GM10266 (cell line): Measurements from ENCODE around the gene SNED1.
"Not testable (repeated sequence)": the region's sequence is repeated elsewhere in the genome, so short reads cannot be mapped to it uniquely, and the experiment has no call there.

ENCODE experiments used
- DNase-seq: peaks from one replicate; pipeline ENCODE4 v3.0.0; 2012; ENCODE audit errors: extremely low spot score
- TF ChIP-seq, protein P1 (sequence below): IDR thresholded peaks from 2 replicates; pipeline ENCODE4 v1.5.1; 2012; ENCODE audit warnings: mild to moderate bottlenecking, low read depth; ENCODE audit not compliant: control insufficient read depth, insufficient read depth; ENCODE audit errors: missing control alignments

Gene SNED1

GRCh38 chr2:241095594-241096290 lies 97.3 kb downstream of the SNED1 start:
- DNase-seq, result no peak
- TF ChIP-seq, protein P1, sequence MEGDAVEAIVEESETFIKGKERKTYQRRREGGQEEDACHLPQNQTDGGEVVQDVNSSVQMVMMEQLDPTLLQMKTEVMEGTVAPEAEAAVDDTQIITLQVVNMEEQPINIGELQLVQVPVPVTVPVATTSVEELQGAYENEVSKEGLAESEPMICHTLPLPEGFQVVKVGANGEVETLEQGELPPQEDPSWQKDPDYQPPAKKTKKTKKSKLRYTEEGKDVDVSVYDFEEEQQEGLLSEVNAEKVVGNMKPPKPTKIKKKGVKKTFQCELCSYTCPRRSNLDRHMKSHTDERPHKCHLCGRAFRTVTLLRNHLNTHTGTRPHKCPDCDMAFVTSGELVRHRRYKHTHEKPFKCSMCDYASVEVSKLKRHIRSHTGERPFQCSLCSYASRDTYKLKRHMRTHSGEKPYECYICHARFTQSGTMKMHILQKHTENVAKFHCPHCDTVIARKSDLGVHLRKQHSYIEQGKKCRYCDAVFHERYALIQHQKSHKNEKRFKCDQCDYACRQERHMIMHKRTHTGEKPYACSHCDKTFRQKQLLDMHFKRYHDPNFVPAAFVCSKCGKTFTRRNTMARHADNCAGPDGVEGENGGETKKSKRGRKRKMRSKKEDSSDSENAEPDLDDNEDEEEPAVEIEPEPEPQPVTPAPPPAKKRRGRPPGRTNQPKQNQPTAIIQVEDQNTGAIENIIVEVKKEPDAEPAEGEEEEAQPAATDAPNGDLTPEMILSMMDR, result no peak

DNA sequence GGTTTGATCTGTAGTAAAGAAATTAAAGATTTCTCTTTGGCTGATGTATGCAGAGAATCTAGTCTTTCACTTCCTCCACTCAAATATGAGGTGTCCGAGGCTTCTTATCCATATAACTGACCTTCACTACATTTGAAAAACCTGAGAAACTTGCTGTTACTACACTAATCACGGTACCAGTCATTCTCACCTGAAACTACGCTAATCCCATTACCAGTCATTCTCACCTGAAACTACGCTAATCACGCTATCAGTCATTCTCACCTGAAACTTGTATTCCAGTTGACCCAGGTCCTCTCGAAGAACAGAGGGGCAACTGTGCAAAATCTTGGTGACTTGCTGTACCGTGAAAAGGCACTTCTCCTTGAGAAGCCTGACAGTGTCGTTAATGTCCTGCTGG lies 98.6 kb downstream of the SNED1 start:
- TF ChIP-seq, protein P1, result no peak
- no peak for DNase-seq

DNA sequence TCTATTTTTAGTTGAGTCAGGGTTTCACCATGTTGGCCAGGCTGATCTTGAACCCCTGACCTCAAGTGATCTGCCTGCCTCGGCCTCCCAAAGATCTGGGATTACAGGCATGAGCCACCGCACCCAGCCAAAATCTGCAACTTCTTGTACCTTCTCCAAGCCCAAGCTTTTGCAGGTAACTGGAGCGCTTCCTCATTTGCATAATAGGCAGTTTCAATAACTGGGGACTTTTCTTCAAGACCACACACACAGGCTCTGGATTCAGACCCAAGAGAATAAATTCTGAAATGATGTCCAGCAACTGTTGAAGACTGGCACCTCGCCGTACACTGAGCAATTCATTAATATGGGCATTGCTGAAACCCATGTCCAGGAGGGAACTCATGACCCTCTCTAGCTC lies 100.8 kb downstream of the SNED1 start:
- DNase-seq, result no peak
- TF ChIP-seq, protein P1, result no peak

DNA sequence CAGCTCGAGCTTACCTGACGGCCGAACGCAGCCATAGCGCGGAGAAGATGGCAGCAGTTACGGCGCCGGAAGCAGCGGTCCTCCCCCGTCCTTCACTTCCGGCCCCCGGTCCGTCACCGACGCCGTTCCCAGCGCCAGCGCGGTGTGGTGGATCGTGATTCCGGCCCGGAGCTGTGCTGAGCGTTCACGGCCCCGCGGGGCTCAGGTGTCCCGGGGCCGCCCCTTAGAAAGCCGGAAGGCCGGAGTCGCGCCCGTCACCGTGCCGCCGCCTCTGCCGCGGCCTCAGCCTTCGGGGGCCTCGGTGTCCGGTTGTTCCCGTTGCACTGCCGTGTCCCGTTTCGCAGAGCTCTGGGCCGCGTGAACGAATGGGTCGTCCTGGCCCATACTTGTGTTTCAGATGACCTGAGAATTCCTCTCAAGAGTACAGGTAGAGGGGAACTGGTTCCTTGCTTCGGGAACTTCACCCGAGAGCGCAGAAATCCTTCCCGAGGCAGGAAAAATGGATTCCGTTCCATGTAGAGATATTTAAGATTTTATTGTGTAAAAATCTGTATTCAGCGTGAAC lies 103.9 kb downstream of the SNED1 start, which contains the start of gene MTERF4:
Gene MTERF4, minus strand, starts transcription at position 49 of the 565 bp plus-strand sequence. Its CDS starts 14 bp downstream, at position 35.
- peak; percentile 86 for DNase-seq
- TF ChIP-seq, protein P1, result no peak

GRCh38 chr2:241103176-241103595 lies 104.8 kb downstream of the SNED1 start:
- no peak for DNase-seq
- TF ChIP-seq, protein P1, result no peak

DNA sequence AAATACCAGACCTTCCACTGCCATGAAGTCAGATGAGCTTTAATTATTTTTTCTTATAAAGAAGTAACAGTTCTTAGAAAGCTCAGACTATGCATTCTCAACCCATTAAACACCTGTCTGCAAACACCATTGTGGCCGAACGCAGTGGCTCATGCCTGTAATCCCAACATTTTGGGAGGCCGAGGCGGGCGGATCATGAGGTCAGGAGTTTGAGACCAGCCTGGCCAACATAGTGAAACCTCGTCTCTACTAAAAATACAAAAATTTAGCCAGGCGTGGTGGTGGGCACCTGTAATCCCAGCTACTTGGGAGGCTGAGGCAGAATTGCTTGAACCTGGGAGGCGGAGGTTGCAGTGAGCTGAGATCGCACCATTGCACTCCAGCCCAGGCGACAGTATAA lies 106.2 kb downstream of the SNED1 start:
- DNase-seq, result not testable (repeated sequence)

GRCh38 chr2:241105641-241106040 lies 107.2 kb downstream of the SNED1 start:
- TF ChIP-seq, protein P1, result no peak
- no peak for DNase-seq
